Measurements from ENCODE around the gene ING5.

ING5 gene

DNA sequence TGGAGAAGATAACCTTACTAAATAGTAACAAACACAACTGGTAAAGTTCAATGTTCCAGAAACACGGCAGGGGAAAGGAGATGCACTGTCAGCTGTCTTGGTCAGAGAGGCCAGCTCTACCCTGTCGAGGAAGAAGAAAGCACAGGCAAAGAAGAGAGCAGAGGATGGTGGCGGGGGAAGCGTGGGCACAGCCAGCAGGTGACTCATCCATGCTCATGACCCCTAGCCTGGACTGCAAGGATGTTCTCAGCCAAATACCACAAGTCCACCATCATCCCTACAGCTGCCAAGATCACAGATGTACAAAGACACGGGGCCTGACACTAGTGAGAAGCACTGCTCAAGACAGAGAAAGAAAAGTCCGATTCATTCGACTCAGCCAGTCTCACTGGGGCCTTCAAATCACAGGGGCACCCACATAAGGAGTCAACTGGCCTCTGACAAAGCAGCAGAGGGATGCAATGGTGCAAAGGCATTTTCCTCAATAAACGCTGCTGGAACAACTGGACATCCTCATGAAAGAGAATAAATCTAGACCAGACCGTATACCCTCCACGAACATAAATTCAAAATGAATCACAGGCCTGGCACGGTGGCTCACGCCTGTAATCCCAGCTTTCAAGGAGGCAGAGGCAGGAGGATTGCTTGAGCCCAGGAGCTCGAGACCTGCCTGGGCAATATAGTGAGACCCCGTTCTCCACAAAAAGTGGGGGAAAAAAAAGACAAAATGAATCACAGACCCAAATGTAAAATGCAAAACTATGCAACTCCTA is 20.8 kb upstream of the ING5 start:
- no peak overlapping the region for H3K27ac ChIP-seq (ENCODE audit: low read depth, low read length, poor library complexity, severe bottlenecking)
- H3K4me3 ChIP-seq (ENCODE audit: low read depth, low read length, poor library complexity, severe bottlenecking): no peak overlapping the region
- H3K9ac ChIP-seq (ENCODE audit: low read length): no peak overlapping the region
- no peaks in the 10 kb centered on the region for H3K9me2 ChIP-seq (ENCODE audit: low read depth, low read length)
- H3K4me1 ChIP-seq (ENCODE audit: insufficient read depth, low read length, severe bottlenecking): peaks cover 7% of the 10 kb centered on the region
- no peak overlapping the region for H2AFZ ChIP-seq (ENCODE audit: low read length)
- H3K9me3 ChIP-seq (ENCODE audit: low read length): no peaks in the 10 kb centered on the region
- no peaks in the 10 kb centered on the region for H4K20me1 ChIP-seq (ENCODE audit: insufficient read depth, low read length)
- peaks cover 14% of the 10 kb centered on the region for H3K79me2 ChIP-seq (ENCODE audit: insufficient read depth, low read length)
- peaks cover 93% of the 10 kb centered on the region for H3K36me3 ChIP-seq (ENCODE audit: insufficient read depth, low read length)
- no peaks in the 10 kb centered on the region for H3K27me3 ChIP-seq (ENCODE audit: insufficient read depth, low read length)
- TF ChIP-seq EZH2 (IDR thresholded peaks at IDR 0.05; ENCODE audit: borderline replicate concordance, low read length): no peak
- no peak for TF ChIP-seq CTCF (IDR thresholded peaks at IDR 0.05; ENCODE audit: low read length)
- no peaks in the 10 kb centered on the region for H3F3A ChIP-seq (ENCODE audit: insufficient read depth, low read length)
- H3K4me2 ChIP-seq (ENCODE audit: low read length): no peak overlapping the region

DNA sequence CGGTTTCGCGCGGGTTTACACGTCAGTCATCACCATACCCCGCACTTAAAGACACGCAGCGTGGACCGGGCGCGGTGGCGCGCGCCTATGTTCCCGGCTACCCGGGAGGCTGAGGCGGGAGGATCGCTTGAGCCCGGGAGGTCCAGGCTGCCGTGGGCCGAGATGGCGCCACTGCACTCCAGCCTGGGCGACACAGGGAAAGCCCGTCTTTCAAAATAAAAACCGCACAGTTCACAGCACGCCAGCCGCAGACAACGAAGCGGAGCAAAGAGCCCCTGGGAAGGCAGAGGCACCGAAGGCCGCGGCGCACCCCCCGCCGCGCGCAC is 15.6 kb upstream of the ING5 start:
- H3K9me2 ChIP-seq (ENCODE audit: low read depth, low read length): no peaks in the 10 kb centered on the region
- TF ChIP-seq EZH2 (IDR thresholded peaks at IDR 0.05; ENCODE audit: borderline replicate concordance, low read length): no peak
- TF ChIP-seq CTCF (IDR thresholded peaks at IDR 0.05; ENCODE audit: low read length): no peak
- H3K9me3 ChIP-seq (ENCODE audit: low read length): no peaks in the 10 kb centered on the region
- peak overlapping the region; percentile 97 for H3K9ac ChIP-seq (ENCODE audit: low read length)
- H3K79me2 ChIP-seq (ENCODE audit: insufficient read depth, low read length): peaks cover 28% of the 10 kb centered on the region
- peak overlapping the region; percentile 94 for H3K4me2 ChIP-seq (ENCODE audit: low read length)
- H3K4me3 ChIP-seq (ENCODE audit: low read depth, low read length, poor library complexity, severe bottlenecking): peak overlapping the region; percentile 95
- H4K20me1 ChIP-seq (ENCODE audit: insufficient read depth, low read length): no peaks in the 10 kb centered on the region
- H3K36me3 ChIP-seq (ENCODE audit: insufficient read depth, low read length): peaks cover 59% of the 10 kb centered on the region
- H2AFZ ChIP-seq (ENCODE audit: low read length): no peak overlapping the region
- peak overlapping the region; percentile 26 for H3K27ac ChIP-seq (ENCODE audit: low read depth, low read length, poor library complexity, severe bottlenecking)
- H3K4me1 ChIP-seq (ENCODE audit: insufficient read depth, low read length, severe bottlenecking): peaks cover 25% of the 10 kb centered on the region
- no peaks in the 10 kb centered on the region for H3F3A ChIP-seq (ENCODE audit: insufficient read depth, low read length)
- H3K27me3 ChIP-seq (ENCODE audit: insufficient read depth, low read length): no peaks in the 10 kb centered on the region

DNA sequence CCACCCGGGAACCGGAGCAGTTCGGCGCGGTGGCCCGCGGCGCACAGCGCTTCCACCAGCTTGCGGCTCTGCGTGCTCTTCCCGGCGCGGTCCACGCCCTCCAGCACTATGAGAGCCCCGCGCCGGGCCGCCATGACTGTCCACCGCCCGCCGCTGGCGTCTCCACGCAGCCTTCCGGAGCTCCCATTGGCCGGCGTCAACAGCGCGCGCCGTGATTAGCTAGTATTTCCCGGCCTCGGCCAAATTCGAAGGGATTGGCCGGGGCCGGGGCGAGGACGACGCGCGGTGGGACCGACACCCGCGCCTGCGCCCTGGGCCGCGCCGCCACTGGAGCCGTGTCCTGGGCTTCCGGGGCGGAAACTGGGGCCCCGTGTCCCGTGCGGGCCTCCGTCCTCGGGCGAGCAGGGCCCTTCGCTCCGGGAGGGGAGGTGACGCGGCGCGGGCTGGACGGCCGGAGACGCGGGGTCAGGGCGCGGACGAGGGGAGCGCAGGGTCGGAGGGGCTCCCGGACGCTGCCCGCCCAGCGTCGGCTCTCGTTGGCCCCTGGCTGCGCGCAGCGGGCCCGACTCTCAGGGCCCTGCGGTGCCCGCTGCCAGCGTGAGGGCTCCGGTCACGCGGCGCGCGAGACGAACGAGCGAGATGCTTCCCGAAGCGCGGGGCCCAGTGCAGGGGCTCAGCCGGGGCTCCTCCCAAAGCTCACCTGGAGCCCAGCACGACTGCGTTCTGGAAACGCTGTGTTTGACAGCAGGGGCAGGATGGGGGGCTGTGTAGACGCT is 15.0 kb upstream of the ING5 start, which contains the start of gene DTYMK:
DTYMK (minus strand) TSS at position 166 of the 776 bp plus-strand sequence; CDS start at position 134, 32 bp downstream.
- Histone ChIP-seq H3K36me3 (ENCODE audit: insufficient read depth, low read length) (peaks cover 59% of the 10 kb centered on the region), H3K4me3 (ENCODE audit: low read depth, low read length, poor library complexity, severe bottlenecking) (peak within 1 kb of the TSS; percentile 95), H3K4me2 (ENCODE audit: low read length) (peak within 1 kb of the TSS; percentile 99), H3K9ac (ENCODE audit: low read length) (peak within 1 kb of the TSS; percentile 97), H3K9me3 (ENCODE audit: low read length) (no peaks in the 10 kb centered on the region), H3K27me3 (ENCODE audit: insufficient read depth, low read length) (no peaks in the 10 kb centered on the region), H2AFZ (ENCODE audit: low read length) (no peak within 1 kb of the TSS), H3K9me2 (ENCODE audit: low read depth, low read length) (no peaks in the 10 kb centered on the region), H3K79me2 (ENCODE audit: insufficient read depth, low read length) (peaks cover 28% of the 10 kb centered on the region), H3K4me1 (ENCODE audit: insufficient read depth, low read length, severe bottlenecking) (peaks cover 25% of the 10 kb centered on the region), H3K27ac (ENCODE audit: low read depth, low read length, poor library complexity, severe bottlenecking) (peak within 1 kb of the TSS; percentile 54), H4K20me1 (ENCODE audit: insufficient read depth, low read length) (no peaks in the 10 kb centered on the region), H3F3A (ENCODE audit: insufficient read depth, low read length) (no peaks in the 10 kb centered on the region)
- TF ChIP-seq EZH2 (IDR thresholded peaks at IDR 0.05; ENCODE audit: borderline replicate concordance, low read length) (no peak), CTCF (IDR thresholded peaks at IDR 0.05; ENCODE audit: low read length) (no peak)
